Osteocyte (in vitro differentiated cells): ENCODE measurements around the gene KCTD5. TPM values are rescaled to one million over a fixed set of nuclear protein-coding genes. Genes with fewer than 3 reads are reported as not detected.

Experiments
- DNase-seq: peaks from one replicate; pipeline ENCODE4 v3.0.0; 2021; ENCODE audit warnings: mixed read lengths; ENCODE audit not compliant: unreplicated experiment; ENCODE audit errors: extremely low spot score
- H3K27ac Mint-ChIP-seq: one replicate; pipeline ENCODE4 v1.8.0; 2021; ENCODE audit warnings: mild to moderate bottlenecking, mixed read lengths; ENCODE audit not compliant: unreplicated experiment
- H3K27me3 Mint-ChIP-seq: one replicate; pipeline ENCODE4 v1.8.0; 2021; ENCODE audit warnings: mixed read lengths; ENCODE audit not compliant: unreplicated experiment
- H3K36me3 Mint-ChIP-seq: one replicate; pipeline ENCODE4 v1.8.0; 2021; ENCODE audit warnings: mixed read lengths; ENCODE audit not compliant: unreplicated experiment
- H3K4me1 Mint-ChIP-seq: one replicate; pipeline ENCODE4 v1.8.0; 2021; ENCODE audit warnings: mixed read lengths; ENCODE audit not compliant: unreplicated experiment
- H3K4me3 Mint-ChIP-seq: one replicate; pipeline ENCODE4 v1.8.0; 2021; ENCODE audit warnings: mild to moderate bottlenecking, moderate library complexity, mixed read lengths; ENCODE audit not compliant: unreplicated experiment
- H3K9me3 Mint-ChIP-seq: one replicate; pipeline ENCODE4 v1.8.0; 2021; ENCODE audit warnings: mixed read lengths; ENCODE audit not compliant: unreplicated experiment
- total RNA-seq: library from RNA; stranded (reverse); gene quantifications from 2 replicates; pipeline ENCODE4 v1.2.1, GENCODE V29; 2021
- TF ChIP-seq, protein P1 (sequence below): fragments of 200-600 bp; sonication (generic); IDR thresholded peaks from 2 replicates; pipeline ENCODE4 v1.5.0; 2021; ENCODE audit warnings: antibody characterized with exemption, mild to moderate bottlenecking, moderate library complexity

Gene KCTD5
- total RNA-seq, 1 donor from 2014 or later = 28.0 TPM

DNA sequence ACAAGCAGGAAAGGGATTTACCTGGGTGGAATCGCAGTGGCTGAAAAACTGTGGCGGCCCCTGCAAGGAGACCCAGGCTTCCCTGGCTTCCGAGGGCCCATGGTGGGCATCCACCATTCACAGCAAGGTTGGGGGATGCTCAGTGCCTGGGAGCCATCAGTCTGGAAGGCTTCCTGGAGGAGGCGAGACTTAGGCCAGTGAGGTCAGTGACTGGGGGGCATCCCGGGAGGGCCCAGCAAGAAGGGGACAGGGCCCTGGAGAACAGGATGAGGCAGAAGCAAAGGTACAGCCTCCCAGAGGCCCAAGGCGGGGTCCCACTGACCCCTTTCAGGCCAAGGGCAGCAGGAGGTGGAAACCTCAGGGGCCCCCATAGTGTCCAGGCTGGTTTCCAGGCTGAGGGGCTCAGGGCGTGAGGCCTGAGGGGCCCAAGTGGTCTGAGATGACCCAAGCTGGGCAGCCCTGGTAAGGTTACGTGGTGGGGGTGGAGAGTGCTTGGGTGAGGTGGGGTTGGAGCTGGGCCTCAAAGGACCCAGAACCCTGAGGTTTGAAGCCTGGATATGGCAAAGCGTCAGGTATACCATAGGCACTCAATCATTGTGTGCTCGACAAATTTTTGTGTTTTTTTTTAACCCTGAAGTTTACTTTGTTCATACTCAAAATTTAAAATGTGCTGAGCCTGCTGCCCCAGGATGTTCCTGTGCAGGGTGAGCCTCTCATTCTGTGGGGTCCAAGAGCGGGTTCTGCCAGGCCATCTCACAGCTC is 54.3 kb downstream of the KCTD5 start:
- no peak overlapping the region for H3K27ac Mint-ChIP-seq
- no peaks in the 10 kb centered on the region for H3K9me3 Mint-ChIP-seq
- H3K4me3 Mint-ChIP-seq = no peak overlapping the region
- no peaks in the 10 kb centered on the region for H3K4me1 Mint-ChIP-seq
- no peak for DNase-seq
- no peaks in the 10 kb centered on the region for H3K36me3 Mint-ChIP-seq
- TF ChIP-seq, protein P1, sequence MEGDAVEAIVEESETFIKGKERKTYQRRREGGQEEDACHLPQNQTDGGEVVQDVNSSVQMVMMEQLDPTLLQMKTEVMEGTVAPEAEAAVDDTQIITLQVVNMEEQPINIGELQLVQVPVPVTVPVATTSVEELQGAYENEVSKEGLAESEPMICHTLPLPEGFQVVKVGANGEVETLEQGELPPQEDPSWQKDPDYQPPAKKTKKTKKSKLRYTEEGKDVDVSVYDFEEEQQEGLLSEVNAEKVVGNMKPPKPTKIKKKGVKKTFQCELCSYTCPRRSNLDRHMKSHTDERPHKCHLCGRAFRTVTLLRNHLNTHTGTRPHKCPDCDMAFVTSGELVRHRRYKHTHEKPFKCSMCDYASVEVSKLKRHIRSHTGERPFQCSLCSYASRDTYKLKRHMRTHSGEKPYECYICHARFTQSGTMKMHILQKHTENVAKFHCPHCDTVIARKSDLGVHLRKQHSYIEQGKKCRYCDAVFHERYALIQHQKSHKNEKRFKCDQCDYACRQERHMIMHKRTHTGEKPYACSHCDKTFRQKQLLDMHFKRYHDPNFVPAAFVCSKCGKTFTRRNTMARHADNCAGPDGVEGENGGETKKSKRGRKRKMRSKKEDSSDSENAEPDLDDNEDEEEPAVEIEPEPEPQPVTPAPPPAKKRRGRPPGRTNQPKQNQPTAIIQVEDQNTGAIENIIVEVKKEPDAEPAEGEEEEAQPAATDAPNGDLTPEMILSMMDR = no peak
- peaks cover 6% of the 10 kb centered on the region for H3K27me3 Mint-ChIP-seq

DNA sequence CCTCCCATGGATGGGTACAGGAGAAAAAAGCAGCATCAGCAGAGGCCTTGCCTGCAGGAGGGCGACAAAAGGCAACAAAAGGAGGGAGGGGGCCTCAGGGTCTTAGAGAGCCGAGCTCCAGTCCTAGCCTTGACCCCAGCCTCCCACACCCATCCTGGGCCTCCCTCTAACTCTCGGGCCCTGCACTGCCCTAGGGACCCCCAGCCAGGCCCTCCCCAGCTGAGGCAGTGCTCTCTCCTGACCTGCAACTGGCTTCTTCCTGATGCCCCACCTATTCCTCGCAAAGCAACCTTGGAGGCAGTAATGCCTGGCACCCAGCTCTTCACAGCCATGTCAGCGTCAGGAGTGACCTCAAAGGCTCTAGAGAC is 54.9 kb downstream of the KCTD5 start:
- H3K4me1 Mint-ChIP-seq = no peaks in the 10 kb centered on the region
- TF ChIP-seq, protein P1 = no peak
- H3K4me3 Mint-ChIP-seq = no peak overlapping the region
- H3K9me3 Mint-ChIP-seq = no peaks in the 10 kb centered on the region
- peaks cover 4% of the 10 kb centered on the region for H3K27me3 Mint-ChIP-seq
- no peak for DNase-seq
- H3K36me3 Mint-ChIP-seq = no peaks in the 10 kb centered on the region
- no peak overlapping the region for H3K27ac Mint-ChIP-seq

DNA sequence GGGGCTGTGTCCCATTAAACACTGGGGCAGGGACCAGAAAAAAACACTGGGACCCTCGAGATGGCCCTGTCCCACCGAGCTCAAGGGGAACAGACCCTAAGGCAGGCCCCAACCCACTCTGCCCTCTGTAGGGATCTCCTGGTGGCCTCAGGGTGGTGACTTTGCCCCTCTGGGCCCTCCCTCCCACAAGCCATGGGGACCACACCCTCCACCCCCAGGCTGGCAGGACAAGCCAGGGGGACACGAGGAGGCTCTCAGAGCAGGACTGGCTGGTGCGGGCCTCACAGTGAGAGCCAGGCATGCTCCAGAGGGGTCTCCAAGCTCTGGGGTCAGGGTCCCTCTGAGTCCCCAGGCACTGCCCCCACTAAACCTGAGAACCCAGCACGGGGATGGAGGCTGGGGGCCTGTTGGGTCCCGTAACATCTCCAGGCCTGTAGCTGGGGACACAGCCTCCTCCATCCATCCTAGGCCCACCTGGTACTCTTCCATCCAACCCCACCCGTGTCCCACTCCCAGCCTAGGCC is 55.6 kb downstream of the KCTD5 start:
- H3K36me3 Mint-ChIP-seq = no peaks in the 10 kb centered on the region
- H3K4me1 Mint-ChIP-seq = no peaks in the 10 kb centered on the region
- TF ChIP-seq, protein P1 = no peak
- H3K4me3 Mint-ChIP-seq = no peak overlapping the region
- DNase-seq = no peak
- no peaks in the 10 kb centered on the region for H3K27me3 Mint-ChIP-seq
- no peaks in the 10 kb centered on the region for H3K9me3 Mint-ChIP-seq
- no peak overlapping the region for H3K27ac Mint-ChIP-seq

DNA sequence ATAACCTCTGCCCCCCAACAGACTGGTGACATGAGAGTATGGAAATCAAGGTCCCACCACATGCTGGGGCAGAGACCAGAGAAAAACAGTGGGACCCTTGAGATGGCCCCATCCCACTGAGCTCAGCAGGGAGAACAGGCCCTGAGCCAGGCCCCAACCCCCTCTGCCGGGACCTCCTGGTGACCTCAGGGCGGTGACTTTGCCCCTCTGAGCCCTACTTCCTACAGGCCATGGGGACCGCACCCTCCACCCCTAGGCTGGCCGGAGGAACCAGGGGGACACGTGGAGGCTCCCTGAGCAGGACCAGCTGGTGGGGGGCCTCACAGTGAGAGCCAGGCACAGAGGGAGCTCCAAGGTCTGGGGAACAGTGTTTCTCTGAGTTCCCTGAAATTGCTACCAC is 56.3 kb downstream of the KCTD5 start:
- DNase-seq = no peak
- no peak overlapping the region for H3K27ac Mint-ChIP-seq
- H3K36me3 Mint-ChIP-seq = no peaks in the 10 kb centered on the region
- no peaks in the 10 kb centered on the region for H3K9me3 Mint-ChIP-seq
- H3K4me3 Mint-ChIP-seq = no peak overlapping the region
- H3K27me3 Mint-ChIP-seq = no peaks in the 10 kb centered on the region
- TF ChIP-seq, protein P1 = no peak
- H3K4me1 Mint-ChIP-seq = no peaks in the 10 kb centered on the region

DNA sequence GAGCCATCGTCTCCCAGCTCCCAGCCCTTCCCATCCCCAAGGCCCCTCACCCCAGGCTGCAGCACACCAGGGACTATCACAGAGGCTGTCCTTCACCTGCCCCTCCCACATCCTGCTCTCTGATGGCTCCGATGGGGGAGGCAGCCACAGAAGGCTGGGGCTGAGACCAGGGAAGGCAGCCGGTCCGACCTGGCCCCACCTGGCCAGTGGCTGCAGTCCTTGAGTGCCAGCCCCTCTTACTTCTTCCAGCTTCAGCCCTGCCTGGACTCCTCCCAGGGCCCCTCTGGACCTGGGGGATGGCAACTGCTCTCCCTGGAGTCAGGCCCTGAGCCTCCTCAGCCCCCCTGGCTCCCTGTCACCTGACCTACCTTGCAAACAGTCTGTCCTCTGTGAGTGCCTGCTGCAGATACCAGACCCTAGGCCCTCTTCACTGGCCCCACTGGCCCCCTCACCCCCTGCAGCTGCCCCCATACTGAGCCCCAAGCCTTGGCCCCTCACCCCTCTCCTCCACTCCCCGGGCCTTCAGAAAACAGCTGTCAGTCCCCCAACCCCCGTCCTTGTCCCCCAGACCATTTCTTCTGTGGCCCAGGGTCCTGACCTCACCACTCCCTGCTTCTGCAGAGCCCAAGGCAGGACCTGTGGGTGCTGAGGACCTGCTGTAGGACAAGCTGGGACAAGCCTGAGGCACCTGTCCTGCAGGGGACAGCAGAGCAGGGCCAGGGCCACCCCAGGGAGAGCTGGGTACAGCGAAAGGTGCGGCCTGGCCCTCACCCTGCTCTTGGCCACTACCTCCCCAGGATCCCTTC is 57.5 kb downstream of the KCTD5 start:
- TF ChIP-seq, protein P1 = no peak
- Mint-ChIP-seq H3K4me3 (no peak overlapping the region), H3K27ac (no peak overlapping the region), H3K4me1 (no peaks in the 10 kb centered on the region), H3K9me3 (no peaks in the 10 kb centered on the region), H3K27me3 (no peaks in the 10 kb centered on the region), H3K36me3 (no peaks in the 10 kb centered on the region)
- no peak for DNase-seq
